OCI-LY7 (cell line): ENCODE results near the gene FCRL2. TPM values are rescaled to one million over a fixed set of nuclear protein-coding genes. Genes with fewer than 3 reads are reported as not detected.

Source experiments
- BruUV-seq: library from RNA; stranded (reverse); fragments of 400-500 nt; replicated peaks from 2 replicates; lab custom pipeline; 2021; lab: Mats Ljungman, UMichigan
- CTCF ChIA-PET: fragments of 300-600 bp; sonication (Branson Sonifier 250); formaldehyde crosslinking; loops from one replicate; lab custom pipeline; 2022; ENCODE audit warnings: antibody characterized with exemption; ENCODE audit not compliant: unreplicated experiment; lab: Charles Lee
- POLR2A ChIA-PET: fragments of 300-600 bp; sonication (Branson Sonifier 250); formaldehyde crosslinking; loops from one replicate; lab custom pipeline; 2022; ENCODE audit warnings: antibody characterized with exemption; lab: Charles Lee
- DNase-seq: peaks from one replicate; pipeline ENCODE4 v3.0.0-alpha.2; 2015; ENCODE audit warnings: low spot score
- H2AFZ ChIP-seq: fragments of 200-600 bp; sonication (generic), shearing (Covaris generic); 2 replicates; pipeline ENCODE4 v1.6.1; 2014; ENCODE audit warnings: mild to moderate bottlenecking, antibody characterized with exemption, low read length, moderate library complexity
- H3K27ac ChIP-seq: fragments of 200-600 bp; sonication (generic); 2 replicates; pipeline ENCODE4 v1.5.1; 2014; ENCODE audit warnings: mixed run types, low read depth, mild to moderate bottlenecking, moderate library complexity, low read length, inconsistent platforms; ENCODE audit not compliant: poor library complexity, severe bottlenecking
- H3K36me3 ChIP-seq: fragments of 200-600 bp; sonication (generic); 2 replicates; pipeline ENCODE4 v1.6.1; 2014; ENCODE audit warnings: mild to moderate bottlenecking, antibody characterized with exemption, low read length, moderate library complexity, mixed read lengths; ENCODE audit not compliant: insufficient read depth
- H3K4me1 ChIP-seq: fragments of 200-600 bp; sonication (generic); 2 replicates; pipeline ENCODE4 v1.5.1; 2014; ENCODE audit warnings: mild to moderate bottlenecking, low read length; ENCODE audit not compliant: insufficient read depth, poor library complexity, severe bottlenecking
- H3K4me2 ChIP-seq: fragments of 200-600 bp; sonication (generic); 2 replicates; pipeline ENCODE4 v1.6.1; 2014; ENCODE audit warnings: mild to moderate bottlenecking, low read length
- H3K4me3 ChIP-seq: fragments of 200-600 bp; sonication (generic); 2 replicates; pipeline ENCODE4 v1.5.1; 2014; ENCODE audit warnings: mild to moderate bottlenecking, low read depth, low read length; ENCODE audit not compliant: poor library complexity, severe bottlenecking
- H3K79me2 ChIP-seq: fragments of 200-600 bp; sonication (generic); 2 replicates; pipeline ENCODE4 v1.6.1; 2016; ENCODE audit warnings: low read depth, mild to moderate bottlenecking, low read length, moderate library complexity, mixed read lengths; ENCODE audit not compliant: insufficient read depth
- H3K9me2 ChIP-seq: fragments of 200-600 bp; sonication (generic); 2 replicates; pipeline ENCODE4 v1.6.1; 2016; ENCODE audit warnings: mild to moderate bottlenecking, low read length, mixed read lengths; ENCODE audit not compliant: insufficient read depth
- H3K9me3 ChIP-seq: fragments of 200-600 bp; sonication (generic); 2 replicates; pipeline ENCODE4 v1.6.1; 2014; ENCODE audit warnings: mild to moderate bottlenecking, mixed run types, low read length, mixed read lengths
- H4K20me1 ChIP-seq: fragments of 200-600 bp; sonication (generic); 2 replicates; pipeline ENCODE4 v1.6.1; 2014; ENCODE audit warnings: mild to moderate bottlenecking, antibody characterized with exemption, low read length, moderate library complexity, mixed read lengths; ENCODE audit not compliant: insufficient read depth
- EZH2phosphoT487 ChIP-seq: fragments of 200-600 bp; sonication (generic); IDR thresholded peaks from 2 replicates; pipeline ENCODE4 v1.6.1; 2018; ENCODE audit warnings: low read depth, borderline replicate concordance, mild to moderate bottlenecking, mixed run types, antibody characterized with exemption, low read length, moderate library complexity, mixed read lengths
- intact Hi-C: fragments of 100-400 bp; cut with micrococcal nuclease; formaldehyde crosslinking; loops from one replicate; pipeline ENCODE4 v1.10.0; 2022; ENCODE audit not compliant: unreplicated experiment
- total RNA-seq, 2 experiments: library from RNA; depleted of rRNA in 1 of 2; stranded (reverse); fragments of >200 nt in 1 of 2; shearing (Covaris generic) in 1 of 2; gene quantifications; 2 replicates each; pipeline ENCODE4 v1.2.3, GENCODE V29; 2014 to 2022
- TF ChIP-seq, protein P1 (sequence below): fragments of 200-600 bp; sonication (generic); conservative IDR thresholded peaks from 2 replicates; pipeline ENCODE4 v1.5.1; 2014; ENCODE audit warnings: mild to moderate bottlenecking, antibody characterized with exemption, low read length, moderate library complexity, mixed read lengths

The FCRL2 gene
- total RNA-seq, 2 experiments from 2014 or later, result 6.6 to 11.5 TPM

DNA sequence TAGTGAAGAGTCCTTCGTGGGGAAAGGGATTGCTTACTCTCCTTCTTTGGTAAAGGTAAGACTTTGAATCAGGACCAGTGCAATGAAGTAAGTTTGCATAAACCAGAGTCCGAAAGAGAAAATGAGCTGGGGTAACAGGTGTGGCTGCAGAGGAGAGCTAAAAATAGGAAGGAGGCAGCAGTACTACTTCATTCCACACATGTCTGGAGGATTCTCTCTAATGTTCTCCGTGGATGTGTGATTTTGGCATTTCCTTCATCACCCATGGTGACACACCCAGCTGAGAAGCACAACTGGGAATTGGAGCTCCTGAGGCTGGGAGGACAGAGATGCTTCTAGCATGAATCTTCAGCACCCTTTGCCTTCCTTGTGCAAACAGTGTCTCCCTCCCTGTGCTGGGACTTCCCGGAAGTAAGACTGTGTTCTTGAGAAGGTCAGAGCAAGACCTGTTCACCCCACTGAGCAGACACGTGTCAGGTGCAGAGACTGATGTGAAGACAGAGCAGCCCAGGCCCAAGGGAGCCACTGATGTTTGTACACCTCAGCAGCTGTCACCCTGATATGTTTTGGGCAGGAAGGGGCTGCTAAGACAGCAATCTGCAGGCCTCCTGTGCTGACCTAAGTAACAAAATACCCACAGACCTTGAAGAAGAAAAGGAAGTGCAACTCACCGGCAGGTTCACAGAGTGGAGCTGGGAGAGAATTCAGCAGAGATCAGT lies 29.7 kb upstream of the FCRL2 start:
- POLR2A ChIA-PET, result interaction anchor here (0.7 to 6.7 kb wide), 22 partner anchors 9 to 300 kb away, joined by 3 to 71 read pairs (median 4); partner anchors contain the start of genes FCRL1 and FCRL2
- intact Hi-C loops, result loop anchor here (1.0 to 2.0 kb wide), 5 partner anchors 13 to 296 kb away; no protein-coding TSS in a partner anchor
- no TSS peak for BruUV-seq
- H3K79me2 ChIP-seq, result peaks cover 46% of the 10 kb centered on the region
- H3K4me3 ChIP-seq, result peak overlapping the region; percentile 58
- peaks cover 79% of the 10 kb centered on the region for H3K4me1 ChIP-seq
- no peak overlapping the region for H2AFZ ChIP-seq
- H4K20me1 ChIP-seq, result no peaks in the 10 kb centered on the region
- peak overlapping the region; percentile 97 for H3K27ac ChIP-seq
- H3K9me3 ChIP-seq, result peaks cover 7% of the 10 kb centered on the region; the same call in 1 of the 2 replicates
- H3K36me3 ChIP-seq, result peaks cover 45% of the 10 kb centered on the region
- CTCF ChIA-PET, result interaction anchor here (0.9 kb wide), 1 partner anchor 14 kb away, joined by 3 read pairs; no protein-coding TSS in a partner anchor
- H3K9me2 ChIP-seq, result no peaks in the 10 kb centered on the region
- H3K4me2 ChIP-seq, result peak overlapping the region; percentile 88
- TF ChIP-seq, protein P1, sequence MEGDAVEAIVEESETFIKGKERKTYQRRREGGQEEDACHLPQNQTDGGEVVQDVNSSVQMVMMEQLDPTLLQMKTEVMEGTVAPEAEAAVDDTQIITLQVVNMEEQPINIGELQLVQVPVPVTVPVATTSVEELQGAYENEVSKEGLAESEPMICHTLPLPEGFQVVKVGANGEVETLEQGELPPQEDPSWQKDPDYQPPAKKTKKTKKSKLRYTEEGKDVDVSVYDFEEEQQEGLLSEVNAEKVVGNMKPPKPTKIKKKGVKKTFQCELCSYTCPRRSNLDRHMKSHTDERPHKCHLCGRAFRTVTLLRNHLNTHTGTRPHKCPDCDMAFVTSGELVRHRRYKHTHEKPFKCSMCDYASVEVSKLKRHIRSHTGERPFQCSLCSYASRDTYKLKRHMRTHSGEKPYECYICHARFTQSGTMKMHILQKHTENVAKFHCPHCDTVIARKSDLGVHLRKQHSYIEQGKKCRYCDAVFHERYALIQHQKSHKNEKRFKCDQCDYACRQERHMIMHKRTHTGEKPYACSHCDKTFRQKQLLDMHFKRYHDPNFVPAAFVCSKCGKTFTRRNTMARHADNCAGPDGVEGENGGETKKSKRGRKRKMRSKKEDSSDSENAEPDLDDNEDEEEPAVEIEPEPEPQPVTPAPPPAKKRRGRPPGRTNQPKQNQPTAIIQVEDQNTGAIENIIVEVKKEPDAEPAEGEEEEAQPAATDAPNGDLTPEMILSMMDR, result no peak
- TF ChIP-seq EZH2phosphoT487, result no peak
- DNase-seq, result peak; percentile 100

DNA sequence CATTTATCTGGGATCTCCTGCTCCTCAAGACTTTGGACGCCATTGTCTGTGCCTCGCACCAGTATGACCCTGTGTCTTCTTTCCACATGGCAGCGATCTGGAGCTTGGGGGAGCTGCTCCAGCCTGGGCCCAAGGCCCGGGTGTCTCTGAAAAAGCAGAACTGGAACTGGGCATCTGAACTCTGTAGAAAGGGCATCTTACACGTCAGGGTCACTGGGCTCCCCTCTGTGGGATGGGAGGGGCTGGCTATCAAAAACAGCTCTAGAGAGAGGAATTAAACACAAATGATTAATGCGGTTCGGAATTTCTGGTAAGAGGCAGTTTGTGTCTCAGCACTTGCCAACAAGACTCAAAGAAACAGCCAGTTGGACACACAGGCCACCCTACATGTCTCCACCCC lies 26.9 kb upstream of the FCRL2 start:
- no peaks in the 10 kb centered on the region for H3K9me2 ChIP-seq
- H2AFZ ChIP-seq, result no peak overlapping the region
- TF ChIP-seq, protein P1, result no peak
- TF ChIP-seq EZH2phosphoT487, result no peak
- no peaks in the 10 kb centered on the region for H4K20me1 ChIP-seq
- H3K4me1 ChIP-seq, result peaks cover 59% of the 10 kb centered on the region
- no peak overlapping the region for H3K4me3 ChIP-seq
- BruUV-seq, result no TSS peak
- ChIA-PET CTCF (no interaction called here), POLR2A (interaction anchor here (0.6 to 6.7 kb wide), 6 partner anchors 11 to 292 kb away, joined by 4 to 71 read pairs (median 5); partner anchors contain the start of gene FCRL1)
- H3K4me2 ChIP-seq, result peak overlapping the region; percentile 88; the same call in 1 of the 2 replicates
- H3K9me3 ChIP-seq, result no peaks in the 10 kb centered on the region
- peak overlapping the region; percentile 7 for H3K27ac ChIP-seq
- peaks cover 19% of the 10 kb centered on the region; the same call in 1 of the 2 replicates for H3K79me2 ChIP-seq
- intact Hi-C loops, result no loop called here
- peak; percentile 39 for DNase-seq
- H3K36me3 ChIP-seq, result peaks cover 47% of the 10 kb centered on the region
